ENCODE measurements around the gene PCYOX1L.

The PCYOX1L gene

DNA sequence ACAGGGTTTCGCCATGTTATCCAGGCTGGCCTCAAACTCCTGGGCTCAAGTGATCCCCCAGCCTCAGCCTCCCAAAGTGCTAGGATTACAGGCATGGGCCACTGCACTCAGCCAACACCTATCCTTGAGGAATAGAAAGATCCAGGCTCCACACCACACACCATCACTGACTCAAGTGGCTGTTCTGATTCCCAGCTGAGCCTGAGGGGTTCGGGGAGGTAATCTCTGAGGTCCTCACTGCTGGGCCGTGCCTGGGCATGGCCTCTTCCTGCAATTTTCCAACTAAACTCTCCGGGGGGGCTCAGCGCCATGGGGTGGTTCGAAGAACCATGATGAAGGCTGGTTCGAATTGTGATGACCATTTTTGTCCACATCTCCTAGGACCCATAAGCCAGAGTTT lies 52.2 kb downstream of the PCYOX1L start:
- DNase-seq, result no peak

DNA sequence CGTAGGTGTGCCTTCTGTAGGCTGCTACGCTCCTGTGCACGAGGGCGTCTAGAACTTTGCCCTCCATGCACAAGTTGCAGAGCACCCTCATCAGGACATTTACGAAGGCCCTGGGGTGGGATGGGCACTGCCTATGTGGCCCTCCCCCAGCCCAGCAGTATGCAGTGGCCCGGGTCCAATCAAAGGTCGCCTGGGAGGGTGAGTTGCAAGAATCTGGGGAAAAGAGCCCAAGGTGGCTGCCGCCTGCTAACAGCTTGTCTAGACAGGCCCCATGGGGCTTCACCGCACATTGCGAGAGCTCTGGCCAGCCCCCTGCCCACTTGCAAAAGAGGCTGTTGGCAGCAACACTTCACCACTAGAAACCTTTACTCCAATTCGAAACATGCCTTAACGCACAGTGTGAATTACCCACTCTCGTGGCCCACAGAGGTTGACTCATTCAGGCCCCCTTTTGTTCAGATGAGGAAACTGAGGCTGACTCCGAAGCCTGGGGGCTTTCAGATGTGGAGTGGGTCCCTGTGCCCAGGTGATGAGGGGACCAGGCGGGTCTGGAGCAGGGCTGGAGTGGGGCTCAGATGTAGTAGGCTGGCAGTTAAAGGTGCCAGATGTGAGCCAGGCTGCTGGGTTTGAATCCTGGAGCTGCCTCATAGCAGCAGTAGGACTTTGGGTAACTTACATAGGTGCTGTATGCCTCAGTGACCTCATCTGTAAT lies 53.0 kb downstream of the PCYOX1L start:
- DNase-seq, result no peak

DNA sequence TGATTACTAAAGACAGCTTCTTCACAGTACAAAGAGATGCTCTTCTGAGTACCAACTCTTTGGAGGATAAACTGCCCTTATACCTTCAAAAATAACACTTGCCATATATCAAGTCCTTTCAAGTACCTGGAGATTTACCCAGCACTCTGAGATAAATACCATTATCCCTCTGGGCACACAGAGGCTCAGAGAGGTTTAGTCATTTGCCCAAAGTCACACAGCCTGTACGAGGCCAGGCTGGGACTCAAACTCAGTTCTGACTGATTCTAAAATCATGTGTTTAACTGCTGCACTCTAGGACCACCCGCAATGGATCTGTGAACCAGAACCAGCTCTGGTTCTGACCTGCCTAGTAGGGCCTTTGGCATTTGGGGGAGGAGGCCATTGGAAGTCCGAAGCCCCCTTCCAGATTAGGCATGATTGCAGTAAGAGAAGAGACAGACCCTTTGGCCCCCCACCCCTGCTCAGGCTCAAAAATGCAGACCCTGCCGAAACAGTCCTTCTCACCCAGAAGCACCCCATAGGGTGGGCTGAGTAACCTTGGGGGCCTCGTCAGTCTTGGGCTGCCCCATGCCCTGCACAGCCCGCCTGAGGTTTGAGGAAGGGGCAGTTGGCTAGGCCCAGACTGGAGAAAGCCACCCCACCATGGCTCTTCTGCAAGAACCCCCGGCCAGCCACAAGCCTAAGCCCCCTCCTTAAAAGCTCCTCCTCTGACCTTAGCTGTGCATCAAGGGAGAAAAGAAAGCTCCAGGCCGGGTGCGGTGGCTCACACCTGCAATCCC lies 54.1 kb downstream of the PCYOX1L start:
- no peak for DNase-seq

DNA sequence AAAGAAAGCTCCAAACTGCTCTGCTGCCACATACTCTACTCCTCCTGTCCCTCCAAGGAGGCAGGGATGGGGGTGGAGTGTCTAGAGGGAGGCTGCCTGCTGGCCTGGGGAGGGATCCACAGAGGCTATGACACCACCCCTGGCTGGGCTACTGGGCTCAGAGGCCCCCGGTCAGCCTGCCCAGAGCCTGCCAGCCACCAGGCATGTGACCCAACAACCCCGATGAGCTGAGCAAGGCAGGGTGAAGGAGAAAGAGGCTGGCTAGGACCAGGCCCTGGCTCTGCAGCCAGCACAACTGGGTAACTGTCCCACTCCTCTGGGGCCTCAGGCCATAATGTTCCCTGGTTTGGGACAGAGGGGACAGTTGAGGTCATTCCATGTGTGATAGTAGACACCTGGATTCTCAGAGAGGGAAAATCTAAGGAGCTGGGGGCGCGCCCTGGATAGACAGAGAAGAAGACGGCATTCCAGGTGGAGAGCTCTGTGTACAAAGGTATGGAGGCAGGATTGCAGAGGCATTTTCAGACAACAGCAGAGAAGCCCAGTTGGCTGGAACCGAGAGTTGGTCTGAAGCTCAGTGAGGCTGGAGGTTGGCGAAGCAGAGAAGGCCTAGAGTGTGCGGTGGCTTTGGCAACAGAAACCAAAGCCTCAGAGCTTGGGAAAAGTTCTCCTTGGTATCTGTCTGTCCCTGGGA lies 55.1 kb downstream of the PCYOX1L start:
- DNase-seq, result no peak

DNA sequence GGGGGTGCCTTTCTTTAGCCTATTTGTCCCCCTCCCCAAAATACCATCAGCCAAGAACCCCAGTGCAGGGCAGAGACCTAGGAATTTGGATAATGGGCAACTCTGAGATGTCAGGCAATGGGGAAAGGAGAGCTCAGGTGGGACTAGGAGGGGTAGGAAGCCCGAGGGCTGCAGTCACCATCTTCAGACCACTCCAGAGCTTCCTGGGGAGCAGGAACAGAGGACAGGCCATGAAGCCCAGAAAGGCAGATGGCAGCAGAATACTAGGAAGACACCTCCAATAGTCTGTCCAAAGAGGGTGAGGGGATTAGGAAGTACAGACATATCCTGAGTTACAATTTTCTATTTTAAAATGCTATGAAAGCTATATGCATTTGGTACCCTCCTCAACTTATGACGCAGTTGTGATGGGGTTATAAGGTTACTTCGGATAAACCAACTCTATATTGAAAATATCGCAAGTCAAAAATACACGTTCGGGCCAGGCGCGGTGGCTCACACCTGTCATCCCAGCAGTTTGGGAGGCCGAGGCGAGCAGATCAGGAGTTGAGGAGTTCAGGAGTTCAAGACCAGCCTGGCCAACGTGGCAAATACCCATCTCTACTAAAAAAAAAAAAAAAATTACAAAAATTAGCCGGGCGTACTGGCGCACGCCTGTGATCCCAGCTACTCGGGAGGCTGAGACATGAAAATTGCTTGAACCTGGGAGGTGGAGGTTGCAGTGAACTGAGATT lies 55.8 kb downstream of the PCYOX1L start:
- DNase-seq, result no peak

DNA sequence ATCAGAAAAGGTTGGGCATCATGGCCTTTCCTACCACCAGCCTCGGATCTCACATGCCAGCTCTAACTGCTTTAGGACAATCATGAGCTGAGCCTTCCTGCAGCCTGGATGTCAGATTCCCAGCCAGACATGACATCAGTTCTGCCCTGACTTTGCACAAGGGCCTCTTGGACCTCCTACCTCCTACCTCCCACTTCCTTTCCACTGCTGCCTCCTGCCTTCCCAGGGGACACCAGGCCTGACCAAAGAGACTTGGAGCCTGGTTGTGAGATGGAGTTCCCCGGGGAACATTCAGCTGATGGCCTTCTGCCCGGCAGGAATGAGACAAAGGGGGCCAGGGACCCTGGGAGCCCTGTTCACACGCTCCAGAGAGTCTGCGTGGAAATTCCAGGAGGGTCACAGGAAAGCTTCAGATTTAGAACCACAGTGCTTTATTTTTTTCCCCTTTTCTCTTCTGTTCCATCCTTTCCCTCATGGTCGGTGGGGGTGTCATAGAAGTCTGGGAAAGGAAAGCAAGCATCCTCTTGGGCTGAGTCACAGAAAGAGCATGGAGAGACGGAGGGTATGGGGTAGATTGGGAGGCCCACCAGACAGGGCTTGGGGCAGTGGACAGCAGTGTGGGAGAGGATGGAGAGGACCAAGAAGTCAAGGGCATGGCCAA lies 56.7 kb downstream of the PCYOX1L start:
- DNase-seq, result no peak

DNA sequence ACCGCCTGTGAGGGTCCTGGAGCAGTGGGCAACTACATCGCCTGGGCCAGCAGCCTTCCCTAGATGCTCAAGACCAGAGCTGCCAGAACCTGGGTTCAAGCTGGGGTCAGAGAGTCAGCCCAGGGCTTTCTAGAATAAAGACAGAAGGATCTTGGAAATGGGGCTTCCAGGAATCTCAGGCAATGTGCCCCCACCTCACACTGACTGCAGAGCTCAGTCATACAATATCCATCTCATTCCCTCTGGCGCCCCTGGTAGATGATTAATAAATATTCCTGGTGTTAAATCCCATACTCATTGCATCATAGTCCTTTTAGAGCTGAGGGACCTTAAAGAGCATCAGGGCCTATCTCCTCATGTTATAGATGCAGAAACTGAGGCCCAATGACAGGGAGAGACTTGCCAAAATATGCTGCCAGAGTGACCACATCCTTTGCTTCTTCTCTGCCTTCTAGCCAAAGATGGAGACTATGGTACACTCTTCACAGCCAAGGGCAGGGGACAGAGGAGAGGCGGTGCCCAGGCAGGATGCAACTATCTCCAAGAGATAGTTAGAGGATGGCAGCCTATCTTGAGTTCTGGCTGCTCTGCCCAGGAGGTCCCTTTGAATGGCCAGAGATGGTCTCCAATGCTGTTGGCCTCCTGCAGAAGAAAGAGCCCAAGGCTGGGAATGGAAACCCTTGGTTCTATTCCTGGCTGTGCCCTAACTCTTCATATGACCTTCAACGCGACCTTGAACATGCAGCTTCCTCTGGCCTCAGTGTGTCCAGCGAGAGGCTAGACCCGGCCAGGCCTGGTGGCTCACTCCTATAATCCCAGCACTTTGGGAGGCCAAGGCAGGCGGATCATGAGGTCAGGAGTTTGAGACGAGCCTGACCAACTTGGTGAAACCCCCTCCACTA lies 57.5 kb downstream of the PCYOX1L start:
- no peak for DNase-seq

DNA sequence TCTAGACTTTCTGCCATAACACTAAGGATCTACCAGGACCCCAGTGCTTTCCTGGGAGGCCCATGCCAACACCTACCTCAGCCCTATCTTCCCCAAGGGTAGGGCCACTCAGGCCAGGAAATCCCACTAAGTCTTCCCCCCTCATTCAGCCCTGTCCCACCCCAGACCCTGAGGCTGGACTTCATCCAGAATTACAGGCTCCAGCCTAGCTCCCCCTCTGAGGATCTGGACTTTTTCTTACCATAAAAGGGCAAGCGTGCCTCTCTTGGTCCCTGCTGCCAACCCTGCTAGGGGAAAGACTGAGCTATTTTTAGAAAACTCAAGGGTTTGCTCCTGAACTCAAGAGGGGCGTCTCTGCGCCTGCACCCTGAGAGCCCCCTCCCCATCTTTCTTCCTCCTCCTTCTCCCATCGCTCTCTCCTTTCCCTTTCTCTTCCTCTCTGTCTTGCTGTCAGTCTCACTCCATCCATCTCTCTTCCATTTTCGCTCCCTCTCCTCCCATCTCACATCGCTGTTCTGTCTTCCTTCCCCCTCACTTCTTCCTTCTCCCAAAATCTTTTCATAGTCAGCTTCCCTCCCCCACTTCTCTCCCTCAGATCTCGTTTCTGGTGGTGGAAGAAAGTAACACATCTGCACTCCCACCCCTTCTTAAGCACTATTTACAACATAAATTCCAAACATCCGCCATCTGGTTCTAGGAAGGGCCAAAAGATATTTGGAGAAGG lies 59.3 kb downstream of the PCYOX1L start:
- DNase-seq, result no peak

DNA sequence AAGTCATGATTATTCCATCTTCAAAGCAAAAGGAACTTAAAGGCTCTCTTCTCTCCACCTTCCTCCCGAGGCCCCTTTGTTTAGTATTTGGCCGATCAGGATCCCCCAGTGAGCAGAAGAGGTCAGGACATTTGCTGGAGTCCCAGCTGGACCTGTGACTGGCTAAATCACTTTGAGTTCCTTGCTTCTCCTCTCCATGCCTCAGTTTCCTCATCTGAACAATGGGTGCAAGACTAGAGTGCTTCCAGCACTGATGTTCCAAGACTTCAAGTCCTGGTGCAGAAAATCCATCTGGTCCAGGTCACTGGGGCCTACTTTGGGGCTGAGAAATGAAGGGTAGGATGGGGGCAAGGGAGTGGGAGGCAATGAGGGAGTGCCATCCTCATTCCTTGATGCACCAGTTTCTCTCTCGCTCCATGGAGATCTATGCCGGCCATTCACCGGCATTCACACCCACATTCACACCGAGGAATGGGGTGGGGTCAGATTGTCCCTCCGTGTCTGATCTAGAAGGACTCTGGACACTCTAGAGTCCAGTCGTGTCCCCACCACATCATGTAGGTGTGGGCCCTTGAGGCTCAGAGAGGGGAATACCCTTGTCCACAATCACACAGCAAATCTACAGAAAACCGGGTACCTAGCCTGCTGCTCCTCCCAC lies 60.0 kb downstream of the PCYOX1L start:
- no peak for DNase-seq

DNA sequence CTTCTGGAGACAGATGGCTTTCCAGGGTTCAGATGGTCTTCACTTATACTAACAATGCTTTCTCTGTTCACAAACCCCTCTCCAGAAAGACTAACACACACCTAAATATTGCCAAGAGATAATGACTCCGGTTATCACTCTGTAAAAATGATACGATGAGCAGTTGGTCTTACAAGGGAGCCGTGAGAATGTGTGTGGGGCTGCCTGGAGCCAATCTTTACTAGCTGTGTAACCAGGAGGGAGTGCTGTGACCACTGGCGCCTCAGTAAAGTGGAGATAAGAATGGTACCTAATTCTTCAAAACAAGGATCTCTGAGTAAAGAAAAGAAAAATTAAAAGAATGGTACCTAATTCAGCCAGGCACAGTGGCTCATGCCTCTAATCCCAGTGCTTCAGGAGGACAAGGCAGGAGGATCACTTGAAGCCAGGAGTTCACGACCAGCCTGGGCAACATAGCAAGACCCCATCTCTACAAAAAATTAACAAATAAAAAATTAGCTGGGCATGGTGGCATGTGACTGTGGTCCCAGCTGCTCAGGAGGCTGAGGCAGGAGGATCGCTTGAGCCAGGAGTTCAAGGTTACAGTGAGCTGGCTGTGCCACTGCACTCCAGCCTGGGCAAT lies 61.2 kb downstream of the PCYOX1L start:
- no peak for DNase-seq

Data from activated T-cell treated with anti-CD3 and anti-CD28 coated beads, Interleukin-2, amount 50 U/mL, for 1 hour (primary cell).